ENCODE results near the gene OR1S2. TPM values are rescaled to one million over a fixed set of nuclear protein-coding genes. Genes with fewer than 3 reads are reported as not detected.

The OR1S2 gene
- total RNA-seq, 3 donors from 2014 or later: not detected

GRCh38 chr11:58165504-58166106 is 38.3 kb downstream of the OR1S2 start:
- no peaks in the 10 kb centered on the region for H3K9me3 Mint-ChIP-seq
- no peak overlapping the region for H3K4me3 Mint-ChIP-seq
- H3K36me3 Mint-ChIP-seq (ENCODE audit: insufficient read depth): no peaks in the 10 kb centered on the region
- H3K4me1 Mint-ChIP-seq (ENCODE audit: low read depth): no peaks in the 10 kb centered on the region
- ATAC-seq (no peak), DNase-seq (no peak)
- peaks cover 3% of the 10 kb centered on the region for H3K27me3 Mint-ChIP-seq (ENCODE audit: low read depth)

DNA sequence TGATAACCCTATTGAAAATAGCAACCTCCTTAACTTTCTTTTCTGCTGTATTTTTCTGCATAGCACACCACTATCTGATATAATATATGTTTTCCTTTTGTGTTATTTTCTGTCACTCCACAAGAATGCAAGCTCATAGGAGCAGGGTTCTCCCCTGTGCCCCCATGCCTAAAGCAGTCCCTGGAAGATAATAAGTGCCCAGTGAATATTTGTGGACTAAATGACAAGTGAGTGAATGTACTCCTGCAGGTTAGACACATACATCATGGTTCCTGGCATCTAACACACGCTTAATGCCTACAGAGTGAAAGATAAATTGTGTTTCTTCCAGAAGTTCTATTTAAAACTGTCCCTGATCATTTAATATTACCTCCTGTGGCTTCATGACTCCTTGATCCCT is 39.0 kb downstream of the OR1S2 start:
- DNase-seq: no peak

DNA sequence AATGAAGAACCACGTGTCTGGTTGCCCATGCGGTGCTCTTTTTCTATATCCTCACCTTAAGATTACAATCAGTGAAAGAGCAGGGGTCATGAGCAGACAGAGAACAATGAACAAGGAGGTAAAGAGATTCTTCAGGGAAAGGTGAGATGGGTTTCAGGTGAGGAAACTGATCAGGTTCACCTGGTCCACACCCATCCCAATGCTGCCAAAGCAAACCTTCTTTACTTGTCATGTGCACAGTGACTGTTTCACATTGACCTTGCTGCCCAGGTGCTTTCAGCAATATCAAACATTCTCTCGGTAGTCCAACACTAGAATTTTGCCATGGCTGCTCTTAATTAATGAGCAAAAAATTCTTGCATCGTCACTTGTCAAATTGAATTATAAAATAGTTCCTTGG is 39.6 kb downstream of the OR1S2 start:
- no peaks in the 10 kb centered on the region for H3K9me3 Mint-ChIP-seq
- no peak for DNase-seq
- no peak overlapping the region for H3K4me3 Mint-ChIP-seq
- ATAC-seq: no peak
- peaks cover 2% of the 10 kb centered on the region for H3K27me3 Mint-ChIP-seq (ENCODE audit: low read depth)
- H3K36me3 Mint-ChIP-seq (ENCODE audit: insufficient read depth): no peaks in the 10 kb centered on the region
- no peaks in the 10 kb centered on the region for H3K4me1 Mint-ChIP-seq (ENCODE audit: low read depth)

More for the DNA sequence above, 39.0 kb downstream of the OR1S2 start:
- ATAC-seq: no peak
- Mint-ChIP-seq H3K36me3 (ENCODE audit: insufficient read depth) (no peaks in the 10 kb centered on the region), H3K4me1 (ENCODE audit: low read depth) (no peaks in the 10 kb centered on the region), H3K9me3 (no peaks in the 10 kb centered on the region), H3K27me3 (ENCODE audit: low read depth) (peaks cover 3% of the 10 kb centered on the region), H3K4me3 (no peak overlapping the region)

Other genes with a start within 250 kb of the OR1S2 start
- not detected for gene OR9Q1, start 180.3 kb downstream of the OR1S2 start, total RNA-seq
- not detected for gene OR6Q1, start 173.2 kb downstream of the OR1S2 start, total RNA-seq
- not detected for gene OR9I1, start 78.6 kb downstream of the OR1S2 start, total RNA-seq
- gene OR9Q2, start 15.1 kb downstream of the OR1S2 start, total RNA-seq: not detected
- not detected for gene OR1S1, start 8.6 kb upstream of the OR1S2 start, total RNA-seq
- gene OR10Q1, start 24.8 kb upstream of the OR1S2 start, total RNA-seq: not detected
- gene OR10W1, start 64.1 kb upstream of the OR1S2 start, total RNA-seq: not detected
- gene OR5B17, start 154.9 kb upstream of the OR1S2 start, total RNA-seq: not detected
- gene OR5B3, start 202.7 kb upstream of the OR1S2 start, total RNA-seq: not detected
- gene OR5B2, start 224.0 kb upstream of the OR1S2 start, total RNA-seq: not detected
- not detected for gene OR5B12, start 238.1 kb upstream of the OR1S2 start, total RNA-seq